Cardiac fibroblast (primary cell): Measurements from ENCODE around the gene NHS.

Experiments used
- DNase-seq, 2 donors: peaks; one replicate each; pipeline versions ENCODE4 v3.0.0 to v3.0.0-alpha.2; 2010; ENCODE audit warnings: low read depth in 2 of 2
- H3K4me3 ChIP-seq, 2 donors: replicated peaks in 1 of 2; 1 replicate in 1 of 2; 2 replicates in 1 of 2; pipeline ENCODE4 v1.5.1; 2011; ENCODE audit warnings: low read depth in 2 of 2, low read length in 2 of 2, mild to moderate bottlenecking in 2 of 2, moderate library complexity in 1 of 2
- CTCF ChIP-seq: IDR thresholded peaks from one replicate; pipeline ENCODE4 v1.5.1; 2011; ENCODE audit warnings: low read depth, mild to moderate bottlenecking, low read length, inconsistent platforms

Gene NHS

DNA sequence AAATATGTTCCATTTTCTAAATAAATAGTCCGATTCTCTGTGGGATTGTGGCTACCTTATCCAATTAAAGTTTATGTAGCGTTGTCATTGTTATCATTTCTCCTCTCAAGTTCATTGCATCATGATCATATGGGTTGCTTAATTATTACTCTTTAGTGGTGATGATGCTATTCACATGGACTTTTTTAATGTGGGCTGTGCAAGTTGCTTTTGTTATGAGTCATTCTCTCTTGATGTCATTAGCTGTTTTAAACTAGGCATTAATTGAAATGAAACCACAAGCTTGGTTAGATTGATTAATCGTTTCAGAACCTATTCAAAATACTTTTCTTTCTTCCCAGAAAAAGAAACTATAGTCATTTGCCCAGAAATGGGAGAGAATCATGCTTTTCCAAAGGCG lies 38.2 kb downstream of the NHS start:
- DNase-seq = peak; percentile 50 to 67
- no peak for TF ChIP-seq CTCF

DNA sequence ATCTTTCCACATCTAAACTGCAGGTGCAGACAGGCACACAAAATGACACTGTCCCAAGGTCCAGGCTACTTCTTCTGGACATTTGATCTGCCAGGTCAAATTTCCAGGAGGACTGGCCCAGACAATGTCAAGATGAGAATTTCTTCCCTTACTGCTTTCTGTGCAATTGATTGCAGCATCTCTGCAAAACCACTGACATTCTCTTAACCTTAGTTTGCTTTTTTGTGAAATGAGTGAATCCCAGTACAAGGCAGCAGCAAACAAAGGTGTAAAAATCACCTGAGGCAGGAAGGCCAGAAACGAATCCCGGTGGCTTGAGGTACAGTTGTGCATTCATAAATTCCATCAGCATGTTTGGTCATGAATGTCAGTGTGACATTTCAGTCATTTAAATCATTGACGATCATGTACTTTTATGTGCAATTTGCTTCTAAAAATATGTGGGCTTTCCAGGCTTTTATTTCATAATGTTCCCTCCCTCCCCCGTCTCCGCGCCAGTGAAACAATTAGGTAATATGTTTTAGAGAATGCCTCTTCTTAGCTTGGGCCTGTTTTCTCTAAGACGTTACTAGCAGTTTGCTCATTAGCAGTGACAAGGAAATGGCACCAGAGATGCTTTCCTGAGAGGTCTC lies 39.1 kb downstream of the NHS start:
- DNase-seq = no peak
- no peak for TF ChIP-seq CTCF
- H3K4me3 ChIP-seq = no peak overlapping the region

More for the DNA sequence above, 38.2 kb downstream of the NHS start:
- no peak overlapping the region for H3K4me3 ChIP-seq

GRCh38 chrX:17414839-17415238 lies 39.8 kb downstream of the NHS start:
- TF ChIP-seq CTCF = no peak
- no peak for DNase-seq

GRCh38 chrX:17415242-17415810 lies 40.3 kb downstream of the NHS start:
- no peak for DNase-seq
- TF ChIP-seq CTCF = no peak
- H3K4me3 ChIP-seq = no peak overlapping the region

More at GRCh38 chrX:17414839-17415238, 39.8 kb downstream of the NHS start:
- H3K4me3 ChIP-seq = no peak overlapping the region

GRCh38 chrX:17417372-17417771 lies 42.4 kb downstream of the NHS start:
- no peak for DNase-seq
- no peak overlapping the region for H3K4me3 ChIP-seq
- no peak for TF ChIP-seq CTCF

DNA sequence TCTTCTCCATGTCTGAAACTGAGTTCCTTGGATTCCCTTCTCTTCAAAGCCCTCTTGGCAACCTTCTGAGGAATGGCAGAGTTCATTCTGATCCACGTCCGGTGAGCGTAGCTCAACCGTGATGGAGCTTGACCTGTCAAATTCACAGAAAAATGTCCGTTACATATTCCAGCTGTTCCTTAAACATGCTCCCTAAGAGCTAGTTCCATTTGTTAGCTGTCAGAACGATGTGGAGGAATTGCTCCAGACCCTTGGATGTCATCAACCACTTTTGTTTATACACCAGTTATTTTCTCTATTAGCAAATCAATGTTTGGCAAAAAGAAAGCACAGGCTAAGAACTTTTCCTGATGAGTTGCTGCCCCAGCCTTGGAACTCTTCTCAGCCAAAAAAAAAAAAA lies 50.1 kb downstream of the NHS start:
- peak in 1 of 2 donors; percentile 28 for DNase-seq
- no peak for TF ChIP-seq CTCF

GRCh38 chrX:17425551-17425950 lies 50.6 kb downstream of the NHS start:
- no peak overlapping the region for H3K4me3 ChIP-seq
- TF ChIP-seq CTCF = no peak
- DNase-seq = no peak

More for the DNA sequence above, 50.1 kb downstream of the NHS start:
- H3K4me3 ChIP-seq = no peak overlapping the region
